HG02763 (cell line): Measurements from ENCODE around the gene GAL3ST3.
A peak's percentile ranks its signal among the peaks of the same experiment; 100 is the strongest.
"Not testable (repeated sequence)": the region's sequence is repeated elsewhere in the genome, so short reads cannot be mapped to it uniquely, and the experiment has no call there.

Experiments
- ATAC-seq: cut with Tn5 transposase; IDR thresholded peaks from one replicate; pipeline ENCODE4 v1.9.1; 2021; ENCODE audit warnings: mild to moderate bottlenecking, moderate library complexity; ENCODE audit not compliant: unreplicated experiment

Gene GAL3ST3

DNA sequence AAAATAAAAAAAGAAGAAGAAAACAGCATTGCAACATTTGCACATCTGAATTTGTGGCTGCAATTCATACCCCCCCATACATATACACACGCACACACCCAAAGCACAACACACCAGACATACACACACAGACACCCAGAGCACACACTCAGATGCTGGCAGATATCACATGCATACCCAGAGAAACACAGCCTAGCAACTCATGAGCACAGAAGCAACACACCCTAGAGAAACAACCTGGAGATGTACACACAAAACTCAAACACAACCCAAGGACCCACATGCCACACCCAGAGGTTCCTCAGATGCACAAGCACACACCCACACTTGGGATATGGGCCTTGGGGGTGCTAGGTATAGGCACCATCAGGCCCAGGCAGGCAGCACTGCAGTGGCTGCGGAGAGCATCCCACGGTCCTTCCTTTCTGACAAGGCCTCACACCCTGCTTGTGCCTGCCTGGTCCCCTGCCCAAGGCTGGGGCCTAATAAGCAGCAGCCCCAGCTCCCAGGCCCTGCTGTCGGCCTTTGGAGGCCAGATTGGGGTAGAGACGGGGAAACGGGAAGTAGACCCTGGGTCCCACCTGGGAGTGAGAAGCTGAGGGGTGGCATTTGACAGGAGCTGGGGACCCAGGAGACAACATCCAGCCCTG lies 34.0 kb downstream of the GAL3ST3 start:
- ATAC-seq = no peak

DNA sequence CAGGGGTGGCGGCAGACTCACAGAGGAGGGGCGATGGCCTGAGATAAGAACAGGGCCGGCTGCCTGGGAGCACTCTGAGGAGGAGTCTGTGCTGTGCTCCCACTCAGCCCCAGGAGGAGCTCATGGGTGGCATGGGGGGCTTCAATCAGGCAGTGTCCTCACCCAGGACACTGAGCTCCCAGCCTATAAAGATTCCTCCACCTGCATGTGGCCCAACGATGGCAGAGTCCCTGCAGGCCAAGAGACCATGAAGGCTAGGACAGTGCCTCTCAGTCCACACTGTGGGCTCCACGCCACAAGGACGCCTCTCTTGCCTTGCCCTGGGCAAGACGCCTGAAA lies 35.2 kb downstream of the GAL3ST3 start:
- ATAC-seq = no peak

DNA sequence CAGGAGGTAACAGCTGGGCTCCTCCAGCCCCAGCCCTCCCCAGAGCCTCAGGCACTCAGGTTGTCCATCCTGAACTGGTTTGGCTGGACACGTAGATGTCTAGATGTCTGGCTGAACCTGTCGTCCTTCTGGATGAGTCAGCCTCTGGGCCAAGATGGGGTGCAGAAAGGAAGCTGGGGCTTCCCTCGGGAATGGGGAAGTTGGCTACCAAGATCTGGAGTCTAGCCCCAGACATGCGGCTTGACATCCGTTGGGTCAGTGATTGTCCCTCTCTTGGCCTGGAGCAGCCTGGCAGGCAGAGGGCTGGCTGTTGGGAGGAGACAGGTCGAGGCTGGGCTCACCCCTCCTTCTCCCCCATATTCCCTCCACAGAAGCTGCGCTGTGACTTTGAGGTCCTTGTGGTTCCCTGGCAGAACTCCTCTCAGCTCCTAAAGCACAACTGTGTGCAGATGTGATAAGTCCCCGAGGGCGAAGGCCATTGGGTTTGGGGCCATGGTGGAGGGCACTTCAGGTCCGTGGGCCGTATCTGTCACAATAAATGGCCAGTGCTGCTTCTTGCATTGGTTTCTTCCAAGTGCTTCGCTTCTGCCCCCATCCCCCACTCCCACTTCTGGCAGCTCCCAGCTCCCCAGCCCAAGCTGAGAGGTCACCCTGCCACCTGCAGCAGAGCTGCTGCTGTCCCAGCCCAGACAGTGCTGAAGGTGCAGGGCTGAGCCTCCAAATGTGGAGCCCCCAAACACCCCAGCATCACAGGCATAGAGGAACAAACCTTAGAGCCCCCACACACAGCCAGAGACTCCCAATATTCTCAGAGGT lies 35.8 kb downstream of the GAL3ST3 start:
- no peak for ATAC-seq

DNA sequence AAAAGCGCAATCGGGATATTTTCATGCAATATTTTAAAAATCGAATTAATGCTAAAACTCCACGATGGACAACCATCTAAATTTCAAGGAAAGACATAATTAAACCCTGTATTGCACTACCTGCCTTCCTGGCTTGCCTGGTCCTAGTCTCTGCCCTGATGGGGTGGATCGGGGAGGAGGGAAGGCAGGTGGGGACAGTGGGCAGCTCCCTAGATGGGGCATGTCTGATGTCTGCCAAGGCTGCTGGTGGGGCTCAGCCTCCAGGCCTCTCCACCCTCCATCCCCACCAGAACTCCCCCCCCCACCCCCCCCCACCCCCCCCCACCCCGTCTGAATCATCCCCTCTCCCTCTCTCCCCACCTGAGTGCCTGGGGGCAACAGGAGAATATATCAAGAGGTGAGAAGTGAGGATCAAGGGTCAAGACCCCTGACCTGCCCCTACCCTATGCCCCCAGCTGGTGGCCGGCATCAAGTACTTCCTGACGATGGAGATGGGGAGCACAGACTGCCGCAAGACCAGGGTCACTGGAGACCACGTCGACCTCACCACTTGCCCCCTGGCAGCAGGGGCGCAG lies 36.5 kb downstream of the GAL3ST3 start:
- no peak for ATAC-seq

DNA sequence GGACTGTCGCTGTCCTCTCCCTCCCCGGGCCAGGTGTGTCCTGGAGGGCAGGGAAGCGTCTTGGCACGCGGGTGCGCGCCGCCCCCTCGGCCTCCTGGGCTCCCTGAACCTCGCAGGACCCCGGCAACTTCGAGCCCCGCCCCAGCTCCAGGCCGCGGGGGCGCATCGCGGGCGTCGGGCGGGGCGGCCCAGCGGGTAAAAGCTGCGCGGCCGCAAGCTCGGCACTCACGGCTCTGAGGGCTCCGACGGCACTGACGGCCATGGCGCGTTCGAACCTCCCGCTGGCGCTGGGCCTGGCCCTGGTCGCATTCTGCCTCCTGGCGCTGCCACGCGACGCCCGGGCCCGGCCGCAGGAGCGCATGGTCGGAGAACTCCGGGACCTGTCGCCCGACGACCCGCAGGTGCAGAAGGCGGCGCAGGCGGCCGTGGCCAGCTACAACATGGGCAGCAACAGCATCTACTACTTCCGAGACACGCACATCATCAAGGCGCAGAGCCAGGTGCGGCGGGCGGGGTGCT lies 37.1 kb downstream of the GAL3ST3 start, which contains the start of gene CST6:
CST6 (plus strand) TSS at position 224 of the 519 bp plus-strand sequence; CDS start at position 261, 37 bp downstream.
- no peak for ATAC-seq

DNA sequence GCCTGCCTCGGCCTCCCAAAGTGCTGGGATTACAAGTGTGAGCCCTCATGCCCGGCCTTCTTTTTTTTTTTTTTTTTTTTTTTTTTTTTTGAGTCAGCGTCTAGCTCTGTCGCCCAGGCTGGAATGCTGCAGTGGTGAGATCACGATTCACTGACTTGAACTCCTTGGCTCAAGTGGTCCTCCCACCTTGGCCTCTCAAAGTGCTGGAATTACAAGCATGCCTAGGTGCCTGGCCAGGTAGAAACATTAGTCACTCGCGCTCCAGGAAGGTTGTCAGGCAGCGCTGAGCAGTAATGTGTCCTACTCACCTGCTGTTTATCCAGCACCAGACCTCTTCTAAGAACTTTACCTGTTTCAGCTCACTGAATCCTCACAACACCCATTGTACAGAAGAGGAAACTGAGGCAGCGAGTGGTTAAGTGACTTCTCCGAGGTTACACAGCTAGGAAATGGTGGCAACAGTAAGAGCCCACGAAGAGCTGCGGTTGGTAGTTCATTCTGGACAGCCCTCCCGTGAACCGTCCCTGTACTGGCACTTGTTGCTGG lies 37.6 kb downstream of the GAL3ST3 start:
- no peak for ATAC-seq

DNA sequence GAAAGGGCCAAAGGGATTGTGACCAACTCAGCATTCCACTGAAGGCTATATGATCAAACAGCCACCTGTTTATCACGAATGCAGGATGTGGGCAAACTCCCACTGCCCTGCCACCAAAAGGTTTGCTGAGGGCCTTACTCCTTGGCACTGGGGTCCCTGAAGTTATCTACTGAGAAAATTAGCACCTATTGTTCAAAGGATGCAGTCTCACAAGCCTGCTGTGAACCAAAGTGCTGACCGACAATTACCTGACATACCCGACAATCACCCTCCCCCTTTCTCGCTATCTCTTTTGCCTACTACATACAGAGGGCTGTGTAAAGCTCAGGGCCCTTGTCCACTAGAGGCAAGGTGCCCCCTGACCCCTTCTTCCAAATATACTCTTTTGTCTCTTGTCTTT lies 38.9 kb downstream of the GAL3ST3 start:
- not testable (repeated sequence) for ATAC-seq

DNA sequence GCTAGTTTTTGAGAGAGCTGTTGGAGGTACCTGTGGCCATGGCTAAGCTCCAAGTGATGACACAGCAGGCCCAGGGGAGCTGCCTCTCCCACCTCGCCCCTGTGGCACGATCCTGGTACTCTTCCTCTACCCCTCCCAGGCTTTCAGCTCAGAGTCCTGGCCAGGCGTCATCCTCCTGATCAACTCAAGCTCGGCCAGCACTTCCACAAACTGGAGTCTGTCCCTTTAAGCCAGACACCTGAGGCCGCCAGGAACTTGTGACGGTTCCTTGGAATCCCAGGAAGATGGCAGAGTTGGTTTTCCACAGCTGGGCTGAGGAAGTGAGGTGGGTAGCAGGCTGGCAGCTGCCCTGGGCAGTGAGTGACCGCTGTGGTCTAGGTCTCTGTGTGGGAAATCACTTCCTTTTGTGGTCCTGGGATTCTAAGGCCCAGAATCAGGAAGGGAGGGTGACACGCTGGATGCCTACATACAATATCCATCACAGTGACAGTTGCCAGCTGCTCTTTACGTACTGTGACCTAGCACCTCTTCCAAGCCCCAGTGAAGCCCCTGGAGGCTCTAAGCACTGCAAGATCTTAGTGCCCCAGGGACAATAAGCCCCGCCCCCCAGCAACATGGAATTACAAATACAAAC lies 40.4 kb downstream of the GAL3ST3 start:
- ATAC-seq = no peak

DNA sequence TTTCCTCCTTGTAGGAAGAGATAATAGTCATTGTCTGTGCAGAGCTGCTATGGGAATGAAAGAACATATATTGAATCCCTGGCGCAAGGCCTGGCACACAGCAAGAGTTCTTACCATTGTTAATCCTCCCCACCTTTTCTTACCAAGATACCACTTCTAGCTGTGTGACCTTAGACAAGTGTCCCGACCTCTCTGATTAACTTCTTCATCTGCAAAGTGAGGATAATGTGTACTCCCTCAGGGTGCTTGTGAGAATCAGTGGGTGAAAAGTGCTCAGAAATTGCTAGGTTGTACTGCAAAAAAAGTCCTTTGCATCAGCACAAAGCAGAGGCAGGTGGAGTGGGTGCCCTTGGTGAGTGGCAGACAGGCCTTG lies 40.9 kb downstream of the GAL3ST3 start:
- no peak for ATAC-seq

DNA sequence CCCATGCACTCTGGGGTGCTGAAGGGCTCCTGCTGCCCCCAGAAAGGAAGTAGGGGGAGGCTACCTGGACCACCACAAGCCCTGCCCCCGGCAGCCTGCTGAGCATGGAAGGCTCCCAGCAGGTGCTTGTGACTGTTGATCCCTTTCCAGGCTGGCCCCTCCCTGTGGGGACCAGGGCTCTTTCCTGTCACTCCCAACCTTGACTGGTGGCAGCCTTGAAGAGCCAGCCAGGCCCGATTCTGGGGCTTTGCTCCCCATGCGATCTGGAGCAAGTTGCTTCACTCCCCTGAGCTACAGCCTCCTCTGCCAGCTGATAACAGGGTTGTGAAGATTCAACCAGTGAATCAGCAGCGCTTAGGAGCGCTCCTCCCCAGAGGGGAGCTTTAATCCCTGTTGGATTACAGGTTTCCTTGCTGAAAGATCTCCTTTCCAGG lies 41.7 kb downstream of the GAL3ST3 start:
- no peak for ATAC-seq

DNA sequence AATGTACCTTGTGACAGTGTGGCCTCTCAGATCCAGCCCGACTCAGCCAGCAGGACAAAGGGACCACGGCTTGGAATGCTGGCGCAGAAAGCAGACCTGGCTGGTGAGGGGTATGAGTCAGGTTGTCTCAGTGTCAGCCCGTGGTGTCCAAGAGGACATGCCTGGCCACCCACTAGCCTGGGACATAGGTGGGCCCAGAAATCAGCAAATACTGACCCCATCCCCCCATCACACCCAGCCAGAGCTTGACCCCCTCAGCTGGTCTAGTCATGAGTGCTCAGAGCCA lies 42.1 kb downstream of the GAL3ST3 start:
- ATAC-seq = no peak

DNA sequence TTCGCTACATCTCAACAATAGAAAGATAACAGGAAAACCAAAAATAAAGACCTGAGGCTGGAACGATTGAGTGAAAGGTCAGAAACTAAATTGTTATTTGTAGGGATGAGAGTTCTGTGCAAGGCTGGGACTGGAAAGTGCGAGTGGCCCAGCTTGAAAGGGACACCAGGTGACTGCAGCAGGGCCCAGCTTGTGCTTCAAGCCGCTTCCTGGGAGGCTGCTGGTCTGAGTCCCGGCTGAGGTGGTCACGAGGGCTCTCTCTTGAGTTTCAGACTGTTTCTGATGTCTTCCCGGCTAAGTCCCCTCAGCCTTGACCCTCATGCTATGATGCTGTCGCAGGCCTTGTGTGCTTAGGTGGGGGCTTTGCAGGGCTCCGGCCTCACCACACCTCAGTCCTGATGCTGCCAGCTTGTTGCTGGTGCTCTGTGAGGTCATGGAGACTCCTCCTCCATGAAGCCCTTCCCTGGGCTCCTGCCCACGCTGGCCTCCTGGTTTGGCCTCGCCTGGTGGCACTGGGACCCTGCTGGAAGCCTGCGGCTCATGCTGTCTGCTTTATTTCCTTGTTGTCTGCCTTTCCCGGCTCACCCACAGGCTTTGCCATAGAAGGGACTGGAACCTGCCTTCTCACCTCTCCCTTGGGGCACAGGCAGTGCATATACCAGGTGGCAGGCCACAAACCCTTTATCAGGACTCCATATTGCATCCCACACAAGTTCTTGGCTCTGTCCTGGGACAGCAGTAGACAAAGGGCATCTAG lies 42.6 kb downstream of the GAL3ST3 start:
- ATAC-seq = no peak

DNA sequence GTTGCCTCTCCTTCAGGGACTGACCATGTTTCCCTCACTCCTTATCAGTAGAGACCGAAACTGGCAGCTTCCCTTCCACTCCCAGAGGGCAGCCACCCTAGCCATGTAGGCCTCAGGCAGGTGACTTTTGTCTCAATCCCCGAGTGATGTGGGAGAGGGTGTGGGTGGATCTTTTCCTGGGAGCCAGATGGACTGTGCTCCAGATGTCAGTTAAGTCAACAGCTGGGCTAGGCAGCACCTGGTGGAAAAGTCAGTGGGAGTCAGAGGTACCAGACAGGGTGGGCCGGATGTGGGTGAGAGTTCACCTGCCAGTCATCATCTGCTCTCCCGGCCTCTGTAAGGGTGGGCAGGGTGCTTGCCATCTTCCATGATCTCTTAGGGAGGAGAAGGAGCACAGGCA lies 44.8 kb downstream of the GAL3ST3 start:
- no peak for ATAC-seq

DNA sequence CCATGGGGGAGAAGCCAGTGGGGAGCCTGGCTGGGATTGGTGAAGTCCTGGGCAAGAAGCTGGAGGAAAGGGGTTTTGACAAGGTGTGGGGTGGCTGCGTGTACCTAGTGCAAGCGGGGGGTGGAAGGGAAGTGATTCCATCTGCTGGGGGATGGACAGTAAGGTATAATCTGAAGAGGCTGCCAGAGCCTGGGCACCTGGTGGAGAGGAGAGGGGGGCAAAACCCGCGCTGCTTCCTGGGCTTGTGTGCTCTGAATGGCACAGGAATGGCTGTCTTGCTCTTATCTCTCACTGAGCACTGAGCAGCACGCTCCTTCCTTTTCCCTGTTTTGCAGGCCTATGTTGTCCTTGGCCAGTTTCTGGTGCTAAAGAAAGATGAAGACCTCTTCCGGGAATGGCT lies 45.7 kb downstream of the GAL3ST3 start:
- ATAC-seq = no peak

DNA sequence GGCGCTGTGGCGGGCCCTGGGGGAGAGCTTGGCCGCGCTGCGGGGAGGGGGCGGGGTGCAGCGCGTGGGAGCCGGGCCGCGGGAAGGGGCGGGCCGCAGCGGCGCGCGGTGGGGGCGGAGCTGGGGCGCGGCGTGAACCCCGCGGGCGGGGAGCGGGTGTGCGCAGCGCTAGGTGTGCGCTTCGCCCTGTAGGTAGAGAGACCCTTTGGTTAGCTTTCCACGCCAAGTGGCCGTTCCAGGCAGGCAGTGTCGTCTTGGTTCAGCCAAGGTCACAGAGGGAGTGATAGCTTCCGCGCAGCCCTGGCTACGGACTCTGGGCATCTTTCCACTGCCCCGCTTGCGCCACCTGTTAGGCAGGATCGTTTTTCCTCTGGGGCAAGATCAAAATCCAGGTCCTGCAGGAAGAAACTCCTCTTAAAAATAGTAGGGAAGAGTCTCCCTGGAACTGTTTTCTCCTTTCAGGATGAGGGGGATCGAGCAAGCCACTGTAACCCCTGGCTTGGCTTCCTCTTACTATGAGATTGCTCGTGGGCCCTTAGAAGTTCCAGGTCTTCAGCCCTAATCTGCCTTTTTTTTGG lies 46.2 kb downstream of the GAL3ST3 start:
- peak; percentile 48 for ATAC-seq

DNA sequence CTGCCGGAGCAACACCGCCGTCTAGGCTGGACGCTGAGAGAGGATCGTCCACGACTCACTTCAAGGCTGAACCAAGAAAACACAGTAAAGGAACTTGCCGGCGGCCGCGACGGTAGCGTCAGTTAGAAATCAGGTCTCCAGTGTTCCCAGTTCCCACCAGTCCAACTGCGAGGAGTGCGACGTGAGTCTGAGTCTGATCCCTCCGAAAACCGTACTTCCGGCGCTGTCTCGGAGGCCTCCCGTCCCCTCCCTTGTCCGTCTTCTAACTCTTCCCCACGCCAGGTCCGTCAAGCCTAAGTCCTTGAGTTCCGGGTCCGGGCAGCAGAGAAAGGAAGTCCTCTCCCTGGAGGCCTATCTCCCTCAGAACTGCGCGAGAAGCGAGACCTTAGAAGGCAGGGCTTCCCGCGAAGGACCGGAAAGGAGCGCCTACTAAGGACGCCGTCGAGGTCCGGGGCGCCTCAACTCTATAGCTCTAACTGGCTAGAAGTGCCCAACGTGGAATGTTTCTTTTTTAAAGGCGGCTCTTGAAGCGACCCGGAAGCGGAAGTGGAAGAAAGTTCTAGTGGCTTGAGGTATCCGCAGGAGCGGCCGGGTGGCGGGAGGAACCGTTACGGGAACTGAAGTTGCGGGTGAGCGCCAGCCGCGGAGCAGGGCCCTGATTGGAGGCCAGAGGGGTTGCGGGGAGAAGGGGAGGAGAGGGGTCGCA lies 46.9 kb downstream of the GAL3ST3 start, which contains the start of the genes BANF1 and EIF1AD:
BANF1 (plus strand) TSS at position 562 of the 706 bp plus-strand sequence. CDS start 748 bp downstream, outside the sequence.
EIF1AD (minus strand) TSS at position 216 of the 706 bp plus-strand sequence. CDS start 1,768 bp downstream, outside the sequence.
- peak; percentile 76 for ATAC-seq

DNA sequence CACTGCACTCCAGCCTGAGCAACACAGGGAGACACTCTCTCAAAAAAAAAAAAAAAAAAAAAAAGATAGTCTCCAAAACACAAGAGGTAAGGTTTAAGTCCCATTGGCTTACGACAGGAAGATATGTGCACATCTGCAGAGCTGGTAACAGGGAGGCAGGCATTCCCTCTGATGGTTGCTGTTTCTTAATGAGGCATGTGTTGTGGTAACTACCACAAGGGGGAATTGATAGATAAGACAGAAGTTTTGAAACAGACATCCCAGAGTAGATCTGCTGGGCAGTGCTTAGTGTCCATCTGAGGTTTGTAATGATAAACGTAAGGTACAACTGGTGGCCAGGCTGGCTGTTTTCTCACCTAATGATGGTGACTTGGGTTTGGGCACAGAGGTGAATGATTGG lies 51.7 kb downstream of the GAL3ST3 start:
- no peak for ATAC-seq

DNA sequence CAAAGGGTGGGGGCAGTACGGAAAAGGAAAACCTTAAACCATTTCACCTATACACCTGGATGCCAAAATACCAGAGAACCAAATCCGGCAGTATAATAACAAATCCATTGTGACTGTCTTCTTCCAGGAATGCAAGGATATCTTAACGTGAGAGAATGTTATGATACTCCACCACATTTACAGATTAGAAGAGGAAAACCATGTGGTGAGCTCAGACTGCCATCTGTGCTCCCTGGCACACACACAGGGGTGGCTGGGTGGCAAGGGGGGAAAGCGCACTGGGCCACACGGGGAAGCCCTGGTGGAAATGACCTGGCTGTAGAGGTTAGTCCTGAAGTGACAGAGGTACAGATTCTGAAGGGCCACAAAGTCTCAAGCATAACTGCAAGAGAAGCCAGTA lies 56.9 kb downstream of the GAL3ST3 start:
- ATAC-seq = no peak
